Vagina (tissue), 2 donors: ENCODE measurements around the gene PREP.

Experiments used
- CTCF ChIP-seq, 3 experiments: fragments of 450-650 bp in 2 of 3; fragments of 200-600 bp in 1 of 3; sonication (generic) in 1 of 3; IDR thresholded peaks; one replicate each; pipeline ENCODE4 v1.5.1; 2017 to 2019; ENCODE audit warnings: antibody characterized with exemption in 3 of 3, mild to moderate bottlenecking in 2 of 3, moderate library complexity in 2 of 3
- POLR2A ChIP-seq, 2 donors: fragments of 450-650 bp; IDR thresholded peaks; one replicate each; pipeline ENCODE4 v1.6.1; 2017; ENCODE audit warnings: antibody characterized with exemption in 2 of 2, mild to moderate bottlenecking in 2 of 2, moderate library complexity in 2 of 2

- TF ChIP-seq CTCF (IDR thresholded peaks at IDR 0.05) (no peak), POLR2A (IDR thresholded peaks at IDR 0.05) (no peak)
Observed at GRCh38 chr6:105449756-105450390, 47.0 kb upstream of the PREP start.
